AG10803 (cell line): Measurements from ENCODE around the gene FAM53A.

ENCODE experiments used
- DNase-seq: peaks from one replicate; pipeline ENCODE4 v3.0.0; 2010; ENCODE audit warnings: low read depth
- H3K4me3 ChIP-seq: 2 replicates; pipeline ENCODE4 v1.5.1; 2011; ENCODE audit warnings: mild to moderate bottlenecking, low read length, control low read depth
- TF ChIP-seq, protein P1 (sequence below): conservative IDR thresholded peaks from 2 replicates; pipeline ENCODE4 v1.5.1; 2011; ENCODE audit warnings: mild to moderate bottlenecking, low read length, control low read depth, inconsistent platforms

The FAM53A gene

DNA sequence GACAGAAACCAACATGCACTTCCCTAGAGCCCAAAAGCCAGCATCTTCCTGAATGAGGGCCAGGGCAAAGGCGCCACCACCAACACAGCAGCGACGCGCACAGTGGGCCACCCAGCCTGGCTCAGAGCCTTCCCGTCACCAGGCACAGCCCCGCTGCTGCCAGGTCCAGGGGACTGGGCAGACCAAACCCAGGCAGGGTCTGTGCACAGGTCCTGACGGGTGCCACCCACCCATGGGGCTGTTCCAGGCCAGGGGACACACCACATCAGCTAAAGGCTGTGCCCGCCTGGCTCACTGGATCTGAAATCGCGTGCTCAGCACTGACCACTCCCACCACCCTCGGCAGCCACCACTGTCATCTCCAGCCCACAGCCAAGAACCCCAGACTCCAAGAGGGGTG is 13.8 kb downstream of the FAM53A start:
- no peak for DNase-seq
- TF ChIP-seq, protein P1, sequence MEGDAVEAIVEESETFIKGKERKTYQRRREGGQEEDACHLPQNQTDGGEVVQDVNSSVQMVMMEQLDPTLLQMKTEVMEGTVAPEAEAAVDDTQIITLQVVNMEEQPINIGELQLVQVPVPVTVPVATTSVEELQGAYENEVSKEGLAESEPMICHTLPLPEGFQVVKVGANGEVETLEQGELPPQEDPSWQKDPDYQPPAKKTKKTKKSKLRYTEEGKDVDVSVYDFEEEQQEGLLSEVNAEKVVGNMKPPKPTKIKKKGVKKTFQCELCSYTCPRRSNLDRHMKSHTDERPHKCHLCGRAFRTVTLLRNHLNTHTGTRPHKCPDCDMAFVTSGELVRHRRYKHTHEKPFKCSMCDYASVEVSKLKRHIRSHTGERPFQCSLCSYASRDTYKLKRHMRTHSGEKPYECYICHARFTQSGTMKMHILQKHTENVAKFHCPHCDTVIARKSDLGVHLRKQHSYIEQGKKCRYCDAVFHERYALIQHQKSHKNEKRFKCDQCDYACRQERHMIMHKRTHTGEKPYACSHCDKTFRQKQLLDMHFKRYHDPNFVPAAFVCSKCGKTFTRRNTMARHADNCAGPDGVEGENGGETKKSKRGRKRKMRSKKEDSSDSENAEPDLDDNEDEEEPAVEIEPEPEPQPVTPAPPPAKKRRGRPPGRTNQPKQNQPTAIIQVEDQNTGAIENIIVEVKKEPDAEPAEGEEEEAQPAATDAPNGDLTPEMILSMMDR = no peak
- no peak overlapping the region for H3K4me3 ChIP-seq

DNA sequence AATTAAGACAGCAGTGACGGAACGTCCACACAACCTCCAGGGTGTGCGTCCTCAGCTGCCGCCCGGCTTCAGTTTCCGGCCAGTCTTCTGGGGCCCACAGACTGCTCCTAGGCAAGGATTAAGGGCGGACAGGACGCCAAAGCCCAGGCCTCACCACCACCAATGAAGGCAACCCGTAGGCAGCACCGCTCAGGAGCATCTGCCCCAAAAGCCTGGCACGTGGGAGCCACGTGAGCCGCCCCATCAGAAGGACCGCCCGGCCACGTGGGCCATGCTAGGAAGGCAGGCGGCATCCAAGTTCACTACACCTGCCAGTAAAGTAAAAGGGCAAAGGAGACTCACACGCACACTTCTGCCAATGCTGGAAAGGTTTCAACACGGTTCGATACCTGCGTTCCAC is 14.3 kb downstream of the FAM53A start:
- no peak overlapping the region for H3K4me3 ChIP-seq
- DNase-seq = no peak
- TF ChIP-seq, protein P1 = no peak

DNA sequence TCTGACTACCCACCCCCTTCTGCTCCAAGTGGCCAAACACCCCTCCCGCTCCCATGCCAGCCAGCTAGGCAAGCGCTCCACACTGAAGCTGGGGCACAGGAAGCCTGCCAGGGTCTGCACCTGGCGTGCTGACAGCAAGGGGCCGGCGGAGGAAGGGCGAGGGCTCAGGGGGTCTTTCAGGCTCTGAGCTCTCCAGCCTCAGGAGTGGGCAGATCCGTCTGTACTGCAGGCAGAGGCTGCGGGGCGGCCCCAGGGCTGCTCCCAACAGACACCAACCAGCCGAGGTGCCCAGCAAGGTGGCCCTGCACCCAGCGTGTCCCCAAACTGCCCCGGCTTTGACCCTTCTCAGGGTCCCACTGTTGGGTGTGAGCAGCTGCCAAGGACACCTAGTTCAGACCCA is 14.8 kb downstream of the FAM53A start:
- TF ChIP-seq, protein P1 = no peak
- no peak for DNase-seq
- H3K4me3 ChIP-seq = no peak overlapping the region

DNA sequence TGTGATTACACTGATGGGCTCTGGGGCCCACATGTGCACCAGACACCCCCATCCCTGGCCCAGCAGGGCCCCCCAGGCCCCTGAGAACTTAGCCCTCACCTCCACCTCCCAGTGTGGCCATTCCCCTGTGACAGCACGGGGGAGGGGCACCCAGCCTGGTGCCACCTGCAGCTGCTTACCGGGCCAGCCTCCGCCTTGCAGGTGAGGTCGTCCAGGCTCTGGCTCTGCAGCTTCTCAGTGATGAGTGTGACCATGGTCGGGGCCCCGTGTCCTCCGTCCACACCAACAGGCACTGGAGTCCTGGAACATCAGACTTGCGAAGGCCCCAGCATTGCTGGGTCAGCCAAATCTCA is 15.6 kb downstream of the FAM53A start:
- no peak for DNase-seq
- TF ChIP-seq, protein P1 = no peak
- no peak overlapping the region for H3K4me3 ChIP-seq

DNA sequence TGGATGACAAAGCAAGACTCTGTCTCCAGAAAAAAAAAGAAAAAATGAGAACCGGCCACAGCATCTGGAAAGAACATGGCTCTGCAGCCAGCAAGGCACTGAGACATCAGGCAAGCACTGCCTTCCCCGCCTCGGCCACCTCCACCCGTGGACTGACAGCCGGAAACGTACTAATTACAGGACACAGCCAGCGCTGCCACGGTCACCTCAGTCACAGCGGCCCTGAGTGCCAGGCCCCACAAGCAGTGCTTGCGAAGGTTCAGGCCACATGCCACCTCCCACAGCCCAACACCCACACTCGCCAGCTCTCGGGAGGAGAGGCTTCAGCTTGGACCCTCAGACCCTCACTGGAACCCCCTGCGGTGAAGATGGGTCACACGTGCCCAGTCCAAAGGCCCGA is 16.8 kb downstream of the FAM53A start:
- TF ChIP-seq, protein P1 = no peak
- no peak overlapping the region for H3K4me3 ChIP-seq
- DNase-seq = no peak

DNA sequence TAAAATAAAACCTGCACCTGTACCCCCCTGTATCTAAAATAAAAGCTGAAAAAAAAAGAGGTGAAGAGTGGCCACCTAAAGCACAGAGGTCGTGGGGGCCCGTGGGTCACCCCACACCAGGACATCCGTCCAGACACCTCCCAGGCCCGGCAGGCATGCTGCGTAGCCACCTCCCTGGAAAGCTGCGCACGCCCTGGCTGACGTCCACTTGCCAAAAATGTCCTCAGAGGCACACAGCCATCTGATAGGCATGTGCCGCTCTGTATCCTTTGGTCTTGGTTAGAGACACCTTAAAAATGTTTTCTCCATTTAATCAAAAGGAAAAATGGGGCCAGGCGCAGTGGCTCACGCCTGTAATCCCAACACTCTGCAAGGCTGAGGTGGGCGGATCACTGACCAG is 17.7 kb downstream of the FAM53A start:
- no peak for DNase-seq
- TF ChIP-seq, protein P1 = no peak
- no peak overlapping the region for H3K4me3 ChIP-seq

DNA sequence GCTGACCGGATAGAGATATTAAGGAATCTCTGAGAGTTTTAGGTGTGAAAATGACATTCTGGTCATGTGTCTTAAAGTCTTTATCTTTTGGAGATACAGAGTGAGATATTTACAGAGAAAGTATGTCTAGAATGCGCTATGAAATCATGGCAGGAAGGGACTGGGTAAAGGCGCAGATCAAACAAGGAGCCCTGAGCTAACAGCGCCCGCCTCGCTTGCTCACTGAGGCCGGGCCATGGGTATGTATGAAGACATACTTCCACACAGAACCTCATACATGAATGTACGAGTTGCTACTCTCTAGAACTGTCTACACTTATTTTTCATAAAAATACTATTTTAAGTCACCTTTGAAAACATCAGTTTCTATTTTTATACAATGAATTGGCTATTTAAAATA is 20.0 kb downstream of the FAM53A start:
- DNase-seq = no peak
- H3K4me3 ChIP-seq = no peak overlapping the region
- TF ChIP-seq, protein P1 = no peak
